ENCODE data around the gene TIMM23.

Gene TIMM23

DNA sequence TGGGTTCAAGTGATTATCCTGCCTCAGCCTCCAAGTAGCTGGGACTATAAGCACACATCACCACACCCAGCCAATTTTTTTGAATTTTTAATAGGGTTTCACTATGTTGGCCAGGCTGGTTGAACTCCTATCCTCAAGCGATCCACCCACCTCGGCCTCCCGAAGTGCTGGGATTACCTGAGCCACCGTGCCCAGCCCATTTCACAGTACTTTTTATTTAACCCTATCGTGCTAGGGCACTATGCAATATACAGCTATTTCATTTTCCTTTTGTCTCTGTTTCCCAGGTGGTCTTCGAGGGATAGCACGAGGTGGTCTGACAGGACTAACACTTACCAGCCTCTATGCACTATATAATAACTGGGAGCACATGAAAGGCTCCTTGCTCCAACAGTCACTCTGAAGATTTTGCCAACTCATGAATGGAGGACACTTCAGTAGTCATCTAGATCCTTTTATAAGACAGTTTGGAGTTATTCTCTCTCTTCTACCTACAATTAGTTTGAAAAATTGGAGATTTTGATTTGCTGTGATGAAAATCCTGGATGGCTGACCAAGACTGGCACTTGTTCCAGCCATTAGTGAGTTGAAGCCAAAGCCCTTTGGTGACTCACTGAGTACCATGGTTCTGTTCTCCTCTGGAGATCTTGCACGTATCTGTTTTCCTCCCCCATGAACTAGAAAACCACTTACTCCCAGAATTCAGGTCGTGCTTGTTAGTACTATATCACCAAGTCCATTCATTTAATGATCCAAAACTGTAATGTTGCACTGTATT is 30.8 kb downstream of the TIMM23 start:
- Mint-ChIP-seq H3K27me3 (no peaks in the 10 kb centered on the region), H3K4me1 (ENCODE audit: low read depth) (peaks cover 6% of the 10 kb centered on the region), H3K9me3 (no peaks in the 10 kb centered on the region), H3K36me3 (ENCODE audit: low read depth) (peaks cover 95% of the 10 kb centered on the region), H3K4me3 (no peak overlapping the region), H3K27ac (no peak overlapping the region)
- intact Hi-C loops (cut with micrococcal nuclease) = no loop called here

- no peak overlapping the region for H3K4me3 Mint-ChIP-seq
- H3K27me3 Mint-ChIP-seq = no peaks in the 10 kb centered on the region
- H3K36me3 Mint-ChIP-seq (ENCODE audit: low read depth) = peaks cover 95% of the 10 kb centered on the region
- no peaks in the 10 kb centered on the region for H3K9me3 Mint-ChIP-seq
- peaks cover 11% of the 10 kb centered on the region for H3K4me1 Mint-ChIP-seq (ENCODE audit: low read depth)
- intact Hi-C loops (cut with micrococcal nuclease) = no loop called here
- H3K27ac Mint-ChIP-seq = no peak overlapping the region
Observed at GRCh38 chr10:46004963-46005362, 32.7 kb downstream of the TIMM23 start.

DNA sequence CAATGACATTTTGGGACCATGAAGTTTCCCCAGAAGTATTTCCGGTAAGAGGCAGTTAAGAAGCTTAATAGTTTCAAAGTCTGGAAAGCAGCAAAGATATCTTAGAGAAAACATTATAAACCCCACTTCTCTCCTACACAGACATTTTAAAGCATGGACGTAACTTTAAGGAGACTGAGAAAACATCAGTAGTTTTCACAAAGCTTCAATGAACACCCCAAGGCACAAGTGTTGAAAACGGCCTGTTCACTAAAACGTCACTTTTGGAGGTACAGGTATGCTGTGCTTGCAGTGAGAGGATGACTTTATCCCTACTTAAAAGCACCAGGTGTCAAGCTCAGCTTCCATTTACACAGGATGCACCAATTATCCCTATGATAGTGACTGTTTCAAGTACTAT is 33.1 kb downstream of the TIMM23 start:
- Mint-ChIP-seq H3K27me3 (no peaks in the 10 kb centered on the region), H3K4me1 (ENCODE audit: low read depth) (peaks cover 13% of the 10 kb centered on the region), H3K36me3 (ENCODE audit: low read depth) (peaks cover 95% of the 10 kb centered on the region), H3K4me3 (no peak overlapping the region), H3K9me3 (no peaks in the 10 kb centered on the region), H3K27ac (no peak overlapping the region)
- intact Hi-C loops (cut with micrococcal nuclease) = no loop called here

DNA sequence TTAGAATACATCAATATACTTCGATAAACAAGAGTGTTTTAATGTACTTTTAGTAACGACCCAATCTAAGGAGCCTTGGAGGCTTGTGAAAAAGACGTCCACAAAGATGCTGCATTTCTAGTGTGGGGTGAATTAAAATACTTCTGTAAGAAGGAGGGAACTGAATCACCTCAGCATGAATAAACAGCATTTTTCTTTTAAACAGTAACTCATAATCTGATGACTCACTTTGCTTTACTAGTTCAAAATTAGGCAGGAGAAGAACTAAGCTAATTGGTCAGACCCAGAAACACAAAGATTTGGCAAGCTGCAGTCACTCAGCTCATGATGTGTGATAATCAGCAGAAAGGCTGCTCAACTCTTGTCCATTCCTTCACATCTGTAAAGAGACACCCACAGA is 33.9 kb downstream of the TIMM23 start:
- intact Hi-C loops (cut with micrococcal nuclease) = no loop called here
- no peak overlapping the region for H3K27ac Mint-ChIP-seq
- no peaks in the 10 kb centered on the region for H3K9me3 Mint-ChIP-seq
- peaks cover 20% of the 10 kb centered on the region for H3K4me1 Mint-ChIP-seq (ENCODE audit: low read depth)
- H3K27me3 Mint-ChIP-seq = no peaks in the 10 kb centered on the region
- peaks cover 95% of the 10 kb centered on the region for H3K36me3 Mint-ChIP-seq (ENCODE audit: low read depth)
- no peak overlapping the region for H3K4me3 Mint-ChIP-seq

DNA sequence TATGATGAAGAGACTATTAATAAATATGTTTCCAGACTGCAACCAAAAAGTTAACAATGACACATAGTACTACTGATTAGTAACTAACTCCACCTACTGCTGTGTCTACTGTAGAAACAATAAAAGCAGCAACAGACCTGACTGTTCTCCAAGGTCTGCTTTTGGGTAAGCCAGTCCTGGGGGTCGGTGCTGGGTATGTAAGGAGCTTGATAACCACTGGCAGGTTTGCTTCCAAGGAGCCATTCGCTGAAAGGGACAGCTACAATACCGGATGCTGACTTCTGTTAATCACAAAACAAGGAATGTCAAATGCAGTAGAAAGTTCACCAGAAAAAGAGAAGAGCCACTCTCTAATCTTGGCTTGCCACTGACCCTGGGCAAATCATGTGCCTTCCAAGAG is 40.5 kb downstream of the TIMM23 start:
- Mint-ChIP-seq H3K27ac (no peak overlapping the region), H3K4me3 (no peak overlapping the region), H3K4me1 (ENCODE audit: low read depth) (peaks cover 41% of the 10 kb centered on the region), H3K36me3 (ENCODE audit: low read depth) (peaks cover 92% of the 10 kb centered on the region), H3K27me3 (no peaks in the 10 kb centered on the region), H3K9me3 (no peaks in the 10 kb centered on the region)
- intact Hi-C loops (cut with micrococcal nuclease) = no loop called here

GRCh38 chr10:46014206-46014605 is 41.9 kb downstream of the TIMM23 start:
- intact Hi-C loops (cut with micrococcal nuclease) = loop anchor here (2.0 kb wide), 1 partner anchor 15 kb away; no protein-coding TSS in a partner anchor
- Mint-ChIP-seq H3K9me3 (no peaks in the 10 kb centered on the region), H3K4me3 (no peak overlapping the region), H3K27me3 (no peaks in the 10 kb centered on the region), H3K36me3 (ENCODE audit: low read depth) (peaks cover 78% of the 10 kb centered on the region), H3K27ac (no peak overlapping the region), H3K4me1 (ENCODE audit: low read depth) (peaks cover 47% of the 10 kb centered on the region)

GRCh38 chr10:46014683-46015405 is 42.6 kb downstream of the TIMM23 start:
- H3K36me3 Mint-ChIP-seq (ENCODE audit: low read depth) = peaks cover 71% of the 10 kb centered on the region
- no peaks in the 10 kb centered on the region for H3K27me3 Mint-ChIP-seq
- H3K27ac Mint-ChIP-seq = no peak overlapping the region

GRCh38 chr10:46016190-46016589 is 43.9 kb downstream of the TIMM23 start:
- no peak overlapping the region for H3K27ac Mint-ChIP-seq
- intact Hi-C loops (cut with micrococcal nuclease) = no loop called here
- no peaks in the 10 kb centered on the region for H3K9me3 Mint-ChIP-seq
- peaks cover 58% of the 10 kb centered on the region for H3K36me3 Mint-ChIP-seq (ENCODE audit: low read depth)
- peaks cover 53% of the 10 kb centered on the region for H3K4me1 Mint-ChIP-seq (ENCODE audit: low read depth)
- no peaks in the 10 kb centered on the region for H3K27me3 Mint-ChIP-seq
- no peak overlapping the region for H3K4me3 Mint-ChIP-seq

More at GRCh38 chr10:46014683-46015405, 42.6 kb downstream of the TIMM23 start:
- H3K4me1 Mint-ChIP-seq (ENCODE audit: low read depth) = peaks cover 51% of the 10 kb centered on the region
- no peak overlapping the region for H3K4me3 Mint-ChIP-seq
- intact Hi-C loops (cut with micrococcal nuclease) = loop anchor here (2.0 kb wide), 1 partner anchor 14 kb away; no protein-coding TSS in a partner anchor
- no peaks in the 10 kb centered on the region for H3K9me3 Mint-ChIP-seq

DNA sequence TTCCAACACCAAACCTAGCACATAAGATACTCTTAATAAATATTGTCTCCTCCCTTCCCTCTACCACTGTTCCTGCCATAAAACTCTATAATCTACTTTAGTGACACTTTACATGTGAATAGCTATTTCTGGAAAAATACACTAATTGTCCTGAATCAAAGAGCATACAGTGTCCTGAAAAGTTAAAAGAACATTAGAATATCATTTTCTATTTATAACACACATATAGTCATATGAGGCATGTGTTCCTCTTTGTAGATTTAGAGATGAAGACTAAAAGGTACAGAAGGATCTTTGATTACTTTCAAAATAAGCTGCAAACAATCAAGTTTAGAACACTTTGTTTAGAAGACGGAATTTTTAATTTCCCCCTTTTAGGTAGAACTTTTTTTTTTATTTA is 44.5 kb downstream of the TIMM23 start:
- no peaks in the 10 kb centered on the region for H3K9me3 Mint-ChIP-seq
- intact Hi-C loops (cut with micrococcal nuclease) = no loop called here
- H3K27me3 Mint-ChIP-seq = no peaks in the 10 kb centered on the region
- H3K4me3 Mint-ChIP-seq = no peak overlapping the region
- peaks cover 55% of the 10 kb centered on the region for H3K4me1 Mint-ChIP-seq (ENCODE audit: low read depth)
- H3K36me3 Mint-ChIP-seq (ENCODE audit: low read depth) = peaks cover 52% of the 10 kb centered on the region
- peak overlapping the region; percentile 94 for H3K27ac Mint-ChIP-seq

GRCh38 chr10:46017733-46018132 is 45.4 kb downstream of the TIMM23 start:
- H3K27me3 Mint-ChIP-seq = no peaks in the 10 kb centered on the region
- no peaks in the 10 kb centered on the region for H3K9me3 Mint-ChIP-seq
- intact Hi-C loops (cut with micrococcal nuclease) = no loop called here
- H3K36me3 Mint-ChIP-seq (ENCODE audit: low read depth) = peaks cover 53% of the 10 kb centered on the region
- H3K4me3 Mint-ChIP-seq = peak overlapping the region; percentile 53
- H3K27ac Mint-ChIP-seq = peak overlapping the region; percentile 94
- peaks cover 62% of the 10 kb centered on the region for H3K4me1 Mint-ChIP-seq (ENCODE audit: low read depth)

GRCh38 chr10:46018453-46019176 is 46.3 kb downstream of the TIMM23 start:
- Mint-ChIP-seq H3K9me3 (no peaks in the 10 kb centered on the region), H3K4me3 (peak overlapping the region; percentile 69), H3K4me1 (ENCODE audit: low read depth) (peaks cover 64% of the 10 kb centered on the region), H3K36me3 (ENCODE audit: low read depth) (peaks cover 45% of the 10 kb centered on the region), H3K27me3 (no peaks in the 10 kb centered on the region), H3K27ac (peak overlapping the region; percentile 94)
- intact Hi-C loops (cut with micrococcal nuclease) = no loop called here

DNA sequence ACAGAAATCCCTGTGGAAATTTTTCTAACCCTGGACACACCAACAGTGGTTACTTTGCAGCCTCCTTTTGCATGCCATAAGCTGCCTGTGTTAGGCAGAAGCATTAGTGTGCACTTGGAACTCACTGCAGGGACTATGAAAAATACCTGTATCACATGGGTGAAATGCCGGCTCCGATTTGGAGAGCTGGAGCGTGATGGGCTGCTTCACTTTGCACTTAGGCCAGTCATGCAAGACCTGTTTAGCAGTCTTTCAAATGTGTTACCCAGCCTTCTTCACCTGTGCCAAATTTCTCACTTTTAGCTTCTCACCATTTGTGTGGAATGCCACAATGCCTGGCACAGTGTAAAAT is 46.9 kb downstream of the TIMM23 start:
- H3K4me3 Mint-ChIP-seq = peak overlapping the region; percentile 69
- intact Hi-C loops (cut with micrococcal nuclease) = no loop called here
- peaks cover 70% of the 10 kb centered on the region for H3K4me1 Mint-ChIP-seq (ENCODE audit: low read depth)
- peaks cover 41% of the 10 kb centered on the region for H3K36me3 Mint-ChIP-seq (ENCODE audit: low read depth)
- H3K27me3 Mint-ChIP-seq = no peaks in the 10 kb centered on the region
- no peaks in the 10 kb centered on the region for H3K9me3 Mint-ChIP-seq
- peak overlapping the region; percentile 94 for H3K27ac Mint-ChIP-seq

- H3K27ac Mint-ChIP-seq = peak overlapping the region; percentile 94
- peaks cover 35% of the 10 kb centered on the region for H3K36me3 Mint-ChIP-seq (ENCODE audit: low read depth)
- peaks cover 72% of the 10 kb centered on the region for H3K4me1 Mint-ChIP-seq (ENCODE audit: low read depth)
- peak overlapping the region; percentile 69 for H3K4me3 Mint-ChIP-seq
- intact Hi-C loops (cut with micrococcal nuclease) = no loop called here
- no peaks in the 10 kb centered on the region for H3K9me3 Mint-ChIP-seq
- no peaks in the 10 kb centered on the region for H3K27me3 Mint-ChIP-seq
Observed at GRCh38 chr10:46019569-46020343, 47.5 kb downstream of the TIMM23 start.

All from dendritic cell treated with granulocyte-macrophage colony-stimulating factor and Interleukin-4, amounts not matched to agents 40 ng/mL and 50 ng/mL, for 4 days (primary cell).